BE2C (cell line): ENCODE data around the gene CHID1.

ENCODE experiments used
- DNase-seq: peaks from one replicate; pipeline ENCODE4 v3.0.0-alpha.2; 2020
- H3K27me3 ChIP-seq: fragments of 250-450 bp; sonication (Bioruptor Pico); 2 replicates; pipeline ENCODE4 v1.5.1; 2020; ENCODE audit warnings: mild to moderate bottlenecking
- H3K36me3 ChIP-seq: fragments of 250-450 bp; sonication (Bioruptor Pico); 2 replicates; pipeline ENCODE4 v1.5.1; 2020; ENCODE audit warnings: mild to moderate bottlenecking
- H3K4me1 ChIP-seq: fragments of 250-450 bp; sonication (Bioruptor Pico); 2 replicates; pipeline ENCODE4 v1.5.1; 2020
- H3K4me3 ChIP-seq: 2 replicates; pipeline ENCODE4 v1.5.1; 2011; ENCODE audit warnings: low read depth, low read length
- H3K9me3 ChIP-seq: fragments of 250-450 bp; sonication (Bioruptor Pico); 2 replicates; pipeline ENCODE4 v1.5.1; 2020
- TF ChIP-seq, protein P1 (sequence below): IDR thresholded peaks from 2 replicates; pipeline ENCODE4 v1.5.1; 2012; ENCODE audit warnings: mild to moderate bottlenecking, low read depth, low read length

Gene CHID1

GRCh38 chr11:909406-909805, 1.2 kb downstream of the CHID1 start:
- Histone ChIP-seq H3K4me3 (peak overlapping the region; percentile 64), H3K9me3 (no peaks in the 10 kb centered on the region), H3K4me1 (no peaks in the 10 kb centered on the region), H3K27me3 (no peaks in the 10 kb centered on the region), H3K36me3 (no peaks in the 10 kb centered on the region)
- TF ChIP-seq, protein P1, sequence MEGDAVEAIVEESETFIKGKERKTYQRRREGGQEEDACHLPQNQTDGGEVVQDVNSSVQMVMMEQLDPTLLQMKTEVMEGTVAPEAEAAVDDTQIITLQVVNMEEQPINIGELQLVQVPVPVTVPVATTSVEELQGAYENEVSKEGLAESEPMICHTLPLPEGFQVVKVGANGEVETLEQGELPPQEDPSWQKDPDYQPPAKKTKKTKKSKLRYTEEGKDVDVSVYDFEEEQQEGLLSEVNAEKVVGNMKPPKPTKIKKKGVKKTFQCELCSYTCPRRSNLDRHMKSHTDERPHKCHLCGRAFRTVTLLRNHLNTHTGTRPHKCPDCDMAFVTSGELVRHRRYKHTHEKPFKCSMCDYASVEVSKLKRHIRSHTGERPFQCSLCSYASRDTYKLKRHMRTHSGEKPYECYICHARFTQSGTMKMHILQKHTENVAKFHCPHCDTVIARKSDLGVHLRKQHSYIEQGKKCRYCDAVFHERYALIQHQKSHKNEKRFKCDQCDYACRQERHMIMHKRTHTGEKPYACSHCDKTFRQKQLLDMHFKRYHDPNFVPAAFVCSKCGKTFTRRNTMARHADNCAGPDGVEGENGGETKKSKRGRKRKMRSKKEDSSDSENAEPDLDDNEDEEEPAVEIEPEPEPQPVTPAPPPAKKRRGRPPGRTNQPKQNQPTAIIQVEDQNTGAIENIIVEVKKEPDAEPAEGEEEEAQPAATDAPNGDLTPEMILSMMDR: no peak
- no peak for DNase-seq

DNA sequence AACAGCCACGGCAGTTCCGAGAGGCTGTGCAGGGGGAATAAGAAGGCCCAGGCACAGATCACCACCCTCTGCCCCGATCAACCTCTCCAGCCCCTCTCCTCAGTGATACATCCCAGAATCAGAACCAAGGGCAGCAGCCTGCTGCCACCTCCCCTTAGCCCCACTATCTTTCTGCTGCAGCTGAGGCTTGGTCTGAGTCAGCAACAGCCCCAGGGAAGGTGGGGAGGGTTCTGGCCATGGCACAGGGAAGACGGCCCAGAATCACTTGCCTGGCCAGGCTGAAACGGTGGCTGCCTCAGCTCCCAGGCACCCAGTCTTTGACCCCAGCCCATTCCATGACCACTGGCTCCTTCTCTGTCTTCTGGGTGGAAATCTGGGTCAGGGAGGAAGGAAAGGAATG, 2.3 kb downstream of the CHID1 start:
- TF ChIP-seq, protein P1: no peak
- DNase-seq: no peak
- H3K4me1 ChIP-seq: no peaks in the 10 kb centered on the region
- no peak overlapping the region for H3K4me3 ChIP-seq
- H3K36me3 ChIP-seq: peaks cover 4% of the 10 kb centered on the region; the same call in 1 of the 2 replicates
- no peaks in the 10 kb centered on the region for H3K27me3 ChIP-seq
- no peaks in the 10 kb centered on the region for H3K9me3 ChIP-seq

- Histone ChIP-seq H3K36me3 (peaks cover 8% of the 10 kb centered on the region; the same call in 1 of the 2 replicates), H3K9me3 (no peaks in the 10 kb centered on the region), H3K4me1 (no peaks in the 10 kb centered on the region), H3K27me3 (no peaks in the 10 kb centered on the region), H3K4me3 (no peak overlapping the region)
- DNase-seq: no peak
- TF ChIP-seq, protein P1: no peak
Observed at GRCh38 chr11:907668-908067, 2.9 kb downstream of the CHID1 start.

DNA sequence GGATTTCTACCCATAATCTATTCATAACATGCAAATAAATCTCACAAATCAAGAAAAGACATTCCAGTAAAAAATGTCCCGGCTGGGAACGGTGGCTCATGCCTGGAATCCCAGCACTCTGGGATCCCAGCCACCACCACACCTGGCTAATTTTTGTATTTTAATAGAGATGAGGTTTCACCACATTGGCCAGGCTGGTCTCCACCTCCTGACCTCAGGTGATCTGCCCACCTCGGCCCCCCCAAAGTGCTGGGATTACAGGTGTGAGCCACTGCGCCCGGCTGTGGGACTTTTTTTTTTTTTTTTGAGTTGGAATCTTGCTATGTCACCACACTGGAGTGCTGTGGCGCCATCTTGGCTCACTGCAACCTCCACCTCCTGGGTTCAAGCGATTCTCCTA, 4.7 kb downstream of the CHID1 start:
- no peak overlapping the region for H3K4me3 ChIP-seq
- TF ChIP-seq, protein P1: no peak

DNA sequence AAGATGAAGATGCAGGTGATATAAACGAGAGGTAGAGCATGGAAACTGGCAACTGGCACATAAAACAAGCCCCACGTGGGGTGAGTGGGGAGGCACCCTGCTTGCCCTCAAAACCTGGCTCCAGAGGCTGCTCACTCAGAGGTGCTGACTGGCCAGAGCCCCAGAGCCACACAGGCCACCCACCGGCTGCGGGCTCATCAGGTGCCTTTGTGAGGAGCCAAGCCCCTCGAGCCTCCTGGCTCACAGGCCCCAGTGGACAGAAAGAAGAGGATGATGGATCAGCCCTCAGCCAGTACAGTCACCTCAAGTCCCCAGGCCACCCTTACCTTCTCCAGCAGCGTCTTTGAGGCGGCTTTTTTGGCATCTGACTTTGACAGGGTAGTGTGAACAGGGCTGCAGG, 6.2 kb downstream of the CHID1 start:
- Histone ChIP-seq H3K9me3 (no peaks in the 10 kb centered on the region), H3K27me3 (no peaks in the 10 kb centered on the region), H3K4me3 (no peak overlapping the region), H3K4me1 (no peaks in the 10 kb centered on the region), H3K36me3 (peaks cover 11% of the 10 kb centered on the region)
- no peak for DNase-seq
- TF ChIP-seq, protein P1: no peak

More for the DNA sequence above, 4.7 kb downstream of the CHID1 start:
- H3K4me1 ChIP-seq: no peaks in the 10 kb centered on the region
- peaks cover 11% of the 10 kb centered on the region for H3K36me3 ChIP-seq
- no peaks in the 10 kb centered on the region for H3K9me3 ChIP-seq
- DNase-seq: no peak
- H3K27me3 ChIP-seq: no peaks in the 10 kb centered on the region

GRCh38 chr11:901452-902061, 9.1 kb downstream of the CHID1 start:
- Histone ChIP-seq H3K36me3 (peaks cover 16% of the 10 kb centered on the region), H3K9me3 (no peaks in the 10 kb centered on the region), H3K27me3 (no peaks in the 10 kb centered on the region), H3K4me1 (no peaks in the 10 kb centered on the region), H3K4me3 (no peak overlapping the region)
- no peak for DNase-seq
- TF ChIP-seq, protein P1: no peak
